Mucosa of rectum (tissue), 2 donors: Measurements from ENCODE around the gene RPL39L.

ENCODE experiments used
- H3K27ac ChIP-seq, 2 donors: one replicate each; pipeline ENCODE4 v1.7.0; 2013; ENCODE audit warnings: inconsistent platforms in 2 of 2, low read depth in 2 of 2, low read length in 2 of 2
- H3K27me3 ChIP-seq, 2 donors: one replicate each; pipeline ENCODE4 v1.7.0; 2013; ENCODE audit warnings: low read length in 2 of 2; ENCODE audit not compliant: control insufficient read depth in 2 of 2, insufficient read depth in 2 of 2
- H3K36me3 ChIP-seq, 2 donors: one replicate each; pipeline ENCODE4 v1.7.0; 2013; ENCODE audit warnings: low read length in 2 of 2; ENCODE audit not compliant: control insufficient read depth in 2 of 2, insufficient read depth in 2 of 2
- H3K4me1 ChIP-seq, 2 donors: one replicate each; pipeline ENCODE4 v1.7.0; 2013; ENCODE audit warnings: low read length in 2 of 2, mild to moderate bottlenecking in 1 of 2; ENCODE audit not compliant: control insufficient read depth in 2 of 2, insufficient read depth in 2 of 2
- H3K4me3 ChIP-seq, 2 donors: one replicate each; pipeline ENCODE4 v1.7.0; 2013; ENCODE audit warnings: low read length in 2 of 2
- H3K9ac ChIP-seq, 2 donors: one replicate each; pipeline ENCODE4 v1.7.0; 2013; ENCODE audit warnings: low read length in 2 of 2, low read depth in 1 of 2, mild to moderate bottlenecking in 1 of 2
- H3K9me3 ChIP-seq, 2 donors: one replicate each; pipeline ENCODE4 v1.7.0; 2013; ENCODE audit warnings: low read length in 2 of 2; ENCODE audit not compliant: control insufficient read depth in 2 of 2
- donor health status: healthy.
- donor health status: Normal muscosa, but diverticular disease.

RPL39L gene

DNA sequence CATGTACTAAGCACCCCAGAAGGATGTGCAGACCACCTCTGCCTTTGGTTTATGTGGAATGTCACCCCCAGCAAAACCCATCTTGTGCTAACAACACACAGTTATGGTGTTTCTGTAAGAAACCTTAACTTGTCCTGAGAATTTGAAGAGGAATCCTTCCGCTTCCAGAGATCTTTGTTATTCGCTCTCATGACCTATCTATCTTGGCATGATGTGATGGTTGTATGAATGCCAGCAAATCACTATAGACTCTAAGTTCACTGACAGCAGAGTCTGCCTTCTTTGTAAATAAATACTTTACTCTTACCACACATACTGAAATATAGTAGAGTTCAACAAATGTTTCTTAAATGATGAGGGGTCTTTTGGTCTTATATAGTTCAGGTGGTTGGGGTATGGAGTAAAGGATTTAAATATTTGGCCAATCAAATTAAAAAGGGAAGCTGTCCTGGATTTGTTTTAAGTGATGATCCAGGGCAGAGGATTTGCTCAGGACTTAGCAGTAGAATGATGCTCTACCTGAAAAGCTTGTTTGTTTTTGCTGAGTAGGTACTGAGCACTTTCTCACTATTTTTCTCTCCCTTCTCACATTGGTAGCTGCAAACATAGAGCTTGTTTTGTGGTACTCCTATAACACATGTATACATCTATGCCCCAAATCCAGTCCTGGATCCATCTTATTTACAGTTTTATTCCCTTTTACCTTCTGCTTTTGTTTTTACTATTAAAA lies 30.1 kb upstream of the RPL39L start:
- no peaks in the 10 kb centered on the region for H3K27me3 ChIP-seq
- no peak overlapping the region for H3K27ac ChIP-seq
- H3K4me3 ChIP-seq = no peak overlapping the region
- H3K9me3 ChIP-seq = no peaks in the 10 kb centered on the region
- no peaks in the 10 kb centered on the region for H3K36me3 ChIP-seq
- H3K4me1 ChIP-seq = no peaks in the 10 kb centered on the region
- H3K9ac ChIP-seq = no peak overlapping the region

DNA sequence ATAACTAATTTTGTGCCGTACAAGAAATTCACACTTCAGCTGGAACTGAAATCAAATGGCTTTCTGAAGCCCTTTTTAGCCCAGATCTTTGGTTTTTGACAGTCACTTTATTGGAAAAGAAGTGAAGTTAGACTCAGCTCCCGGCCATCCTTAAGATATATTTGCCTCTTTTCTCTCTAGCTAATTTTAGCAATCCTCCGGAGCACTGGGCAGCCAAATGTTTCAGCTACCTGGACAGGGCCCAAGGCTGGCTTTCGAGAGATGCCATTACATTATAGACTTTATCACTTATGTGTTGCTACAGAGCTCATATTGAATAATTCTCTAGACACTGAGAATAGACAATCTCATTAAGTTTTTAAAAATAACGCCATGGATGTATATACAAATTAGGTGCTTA lies 28.5 kb upstream of the RPL39L start:
- H3K4me3 ChIP-seq = no peak overlapping the region
- H3K9ac ChIP-seq = no peak overlapping the region
- H3K4me1 ChIP-seq = no peaks in the 10 kb centered on the region
- no peaks in the 10 kb centered on the region for H3K36me3 ChIP-seq
- H3K9me3 ChIP-seq = no peaks in the 10 kb centered on the region
- H3K27ac ChIP-seq = no peak overlapping the region
- no peaks in the 10 kb centered on the region for H3K27me3 ChIP-seq

DNA sequence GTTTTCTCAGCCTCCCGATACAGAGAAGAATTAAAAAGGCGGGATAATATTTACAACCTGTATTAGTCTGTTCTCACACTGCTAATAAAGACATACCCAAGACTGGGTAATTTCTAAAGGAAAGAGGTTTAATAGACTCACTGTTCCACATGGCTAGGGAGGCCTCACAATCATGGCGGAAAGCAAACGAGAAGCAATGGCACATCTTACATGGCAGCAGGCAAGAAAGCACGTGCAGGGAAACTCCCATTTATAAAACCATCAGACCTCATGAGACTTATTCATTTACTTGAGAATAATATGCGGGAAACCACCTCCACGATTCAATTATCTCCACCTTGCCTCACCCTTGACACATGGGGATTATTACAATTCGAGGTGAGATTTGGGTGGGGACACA lies 27.5 kb upstream of the RPL39L start:
- no peaks in the 10 kb centered on the region for H3K9me3 ChIP-seq
- H3K4me3 ChIP-seq = no peak overlapping the region
- no peaks in the 10 kb centered on the region for H3K4me1 ChIP-seq
- no peak overlapping the region for H3K9ac ChIP-seq
- peaks cover 0 to 3% of the 10 kb centered on the region in 2 donors for H3K27me3 ChIP-seq
- no peak overlapping the region for H3K27ac ChIP-seq
- H3K36me3 ChIP-seq = no peaks in the 10 kb centered on the region

- Histone ChIP-seq H3K27ac (no peak overlapping the region), H3K4me3 (no peak overlapping the region), H3K27me3 (peaks cover 0 to 3% of the 10 kb centered on the region in 2 donors), H3K9ac (no peak overlapping the region), H3K4me1 (no peaks in the 10 kb centered on the region), H3K9me3 (no peaks in the 10 kb centered on the region), H3K36me3 (no peaks in the 10 kb centered on the region)
Observed at GRCh38 chr3:187165144-187165543, 25.8 kb upstream of the RPL39L start.

DNA sequence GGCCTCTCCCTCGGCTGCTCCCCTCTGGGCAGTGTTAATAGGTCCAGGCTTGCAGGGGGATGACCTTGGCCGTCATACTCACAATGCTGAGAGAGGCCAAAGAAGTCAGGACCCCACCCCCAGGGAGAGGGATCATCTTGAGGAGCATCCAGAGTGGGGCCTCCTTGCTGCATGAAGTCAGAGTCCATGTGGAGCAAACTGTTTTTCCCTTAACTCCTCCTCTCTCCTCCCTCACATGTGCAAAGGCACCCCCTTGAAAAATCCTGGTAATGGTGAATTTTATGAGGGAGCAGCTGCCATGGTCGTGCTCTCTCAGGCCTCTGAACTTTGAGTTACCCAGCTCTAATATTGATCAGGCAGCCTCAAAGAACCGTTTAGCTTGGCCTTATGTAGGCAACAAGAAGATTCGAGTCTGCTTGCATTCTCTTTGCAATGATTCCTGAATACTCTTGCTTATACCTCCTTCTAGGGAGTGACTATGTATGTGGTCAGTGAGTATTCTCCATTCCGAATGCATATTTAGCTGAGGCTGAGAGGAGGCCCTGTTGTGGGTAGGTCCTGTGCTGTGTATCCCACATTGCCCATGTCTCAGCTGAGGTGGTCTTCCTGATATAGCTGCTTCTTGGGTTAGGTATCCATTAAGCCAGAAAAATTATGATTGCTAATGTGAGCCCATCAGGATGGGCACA lies 23.1 kb upstream of the RPL39L start:
- Histone ChIP-seq H3K9me3 (peaks cover 0 to 11% of the 10 kb centered on the region in 2 donors), H3K4me1 (no peaks in the 10 kb centered on the region), H3K27ac (no peak overlapping the region), H3K4me3 (no peak overlapping the region), H3K27me3 (peaks cover 0 to 3% of the 10 kb centered on the region in 2 donors), H3K9ac (no peak overlapping the region), H3K36me3 (no peaks in the 10 kb centered on the region)

- H3K9me3 ChIP-seq = peaks cover 0 to 11% of the 10 kb centered on the region in 2 donors
- no peak overlapping the region for H3K27ac ChIP-seq
- no peak overlapping the region for H3K9ac ChIP-seq
- no peaks in the 10 kb centered on the region for H3K36me3 ChIP-seq
- H3K4me3 ChIP-seq = no peak overlapping the region
- H3K4me1 ChIP-seq = no peaks in the 10 kb centered on the region
- H3K27me3 ChIP-seq = peaks cover 0 to 3% of the 10 kb centered on the region in 2 donors
Observed at GRCh38 chr3:187161556-187161955, 22.3 kb upstream of the RPL39L start.

- no peaks in the 10 kb centered on the region for H3K9me3 ChIP-seq
- H3K9ac ChIP-seq = no peak overlapping the region
- no peaks in the 10 kb centered on the region for H3K4me1 ChIP-seq
- H3K27me3 ChIP-seq = no peaks in the 10 kb centered on the region
- H3K36me3 ChIP-seq = no peaks in the 10 kb centered on the region
- H3K4me3 ChIP-seq = no peak overlapping the region
- H3K27ac ChIP-seq = no peak overlapping the region
Observed at GRCh38 chr3:187150599-187150998, 11.3 kb upstream of the RPL39L start.

GRCh38 chr3:187150186-187150585 lies 10.9 kb upstream of the RPL39L start:
- Histone ChIP-seq H3K9ac (no peak overlapping the region), H3K4me1 (no peaks in the 10 kb centered on the region), H3K9me3 (no peaks in the 10 kb centered on the region), H3K27me3 (no peaks in the 10 kb centered on the region), H3K27ac (no peak overlapping the region), H3K4me3 (no peak overlapping the region), H3K36me3 (no peaks in the 10 kb centered on the region)

DNA sequence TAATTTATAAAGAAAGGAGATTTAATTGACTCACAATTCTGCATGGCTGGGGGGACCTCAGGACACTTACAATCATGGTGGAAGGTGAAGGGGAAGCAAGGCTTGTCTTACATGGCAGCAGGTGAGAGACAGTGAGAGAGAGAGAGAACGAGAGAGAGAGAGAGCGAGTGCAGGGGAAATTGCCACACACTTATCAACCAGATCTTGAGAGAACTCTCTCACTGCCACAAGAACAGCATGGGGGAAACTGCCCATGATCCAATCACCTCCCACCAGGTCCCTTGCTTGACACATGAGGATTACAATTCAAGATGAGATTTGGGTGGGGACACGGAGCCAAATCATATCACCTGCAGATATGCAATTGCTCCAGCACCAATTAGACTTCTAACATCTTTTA lies 7.1 kb upstream of the RPL39L start:
- no peaks in the 10 kb centered on the region for H3K36me3 ChIP-seq
- H3K9ac ChIP-seq = no peak overlapping the region
- no peaks in the 10 kb centered on the region for H3K4me1 ChIP-seq
- H3K27me3 ChIP-seq = no peaks in the 10 kb centered on the region
- H3K9me3 ChIP-seq = peaks cover 0 to 2% of the 10 kb centered on the region in 2 donors
- H3K27ac ChIP-seq = no peak overlapping the region
- H3K4me3 ChIP-seq = no peak overlapping the region

DNA sequence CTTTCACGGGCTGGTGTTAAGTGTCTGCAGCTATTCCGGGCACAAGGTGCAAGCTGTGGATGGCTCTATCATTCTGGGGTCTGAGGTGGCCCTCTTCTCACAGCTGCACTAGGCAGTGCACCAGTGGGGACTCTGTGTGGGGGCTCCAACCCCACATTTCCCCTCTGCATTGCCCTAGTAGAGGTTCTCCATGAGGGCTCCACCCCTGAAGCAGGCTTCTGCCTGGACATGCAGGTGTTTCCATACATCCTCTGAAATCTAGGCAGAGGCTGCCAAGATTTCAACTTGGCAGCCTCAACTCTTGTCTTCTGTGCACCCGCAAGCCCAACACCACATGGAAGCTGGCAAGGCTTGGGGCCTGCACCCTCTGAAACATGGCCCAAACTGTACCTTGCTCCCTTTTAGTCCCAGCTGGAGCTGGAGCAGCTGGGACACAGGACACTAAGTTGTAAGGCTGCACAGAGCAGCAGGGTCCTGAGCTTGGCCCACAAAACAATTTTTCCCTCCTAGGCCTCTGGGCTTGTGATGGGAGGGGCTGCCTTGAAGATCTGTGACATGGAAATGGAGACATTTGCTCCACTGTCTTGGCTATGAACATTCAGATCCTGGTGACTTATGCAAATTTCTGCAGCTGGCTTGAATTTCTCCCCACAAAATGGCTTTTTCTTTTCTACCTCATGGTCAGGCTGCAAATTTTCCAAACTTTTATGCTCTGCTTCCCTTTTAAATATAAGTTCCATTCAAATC lies 6.0 kb upstream of the RPL39L start:
- Histone ChIP-seq H3K4me1 (no peaks in the 10 kb centered on the region), H3K4me3 (no peak overlapping the region), H3K9ac (no peak overlapping the region), H3K9me3 (peaks cover 0 to 2% of the 10 kb centered on the region in 2 donors), H3K27ac (no peak overlapping the region), H3K27me3 (no peaks in the 10 kb centered on the region), H3K36me3 (no peaks in the 10 kb centered on the region)
